Heart left ventricle (tissue), 16 donors: ENCODE data around the gene SGF29. TPM values are rescaled to one million over a fixed set of nuclear protein-coding genes. Genes with fewer than 3 reads are reported as not detected.

ENCODE experiments used
- ATAC-seq, 4 donors: fragments of 200-7000 bp; cut with Tn5 transposase; one replicate each; pipeline ENCODE4 v1.9.1; 2020 to 2022; ENCODE audit warnings: moderate library complexity in 4 of 4, mild to moderate bottlenecking in 3 of 4, moderate number of reproducible peaks in 1 of 4
- DNase-seq, 5 donors: peaks; one replicate each; pipeline ENCODE4 v3.0.0-alpha.2; 2020
- H3K27ac ChIP-seq, 12 donors: fragments of 200-600 bp; sonication (generic) in 4 of 12; one replicate each; pipeline versions ENCODE4 v1.5.0 to v1.8.0; 2016 to 2022; ENCODE audit warnings: mild to moderate bottlenecking in 2 of 12
- H3K27me3 ChIP-seq, 9 donors: fragments of 200-600 bp; sonication (generic) in 2 of 9; one replicate each; pipeline versions ENCODE4 v1.5.1 to v1.8.0; 2016 to 2022; ENCODE audit warnings: mild to moderate bottlenecking in 3 of 9
- H3K36me3 ChIP-seq, 9 donors: fragments of 200-600 bp; sonication (generic) in 2 of 9; one replicate each; pipeline versions ENCODE4 v1.5.0 to v1.8.0; 2018 to 2022; ENCODE audit warnings: mild to moderate bottlenecking in 2 of 9
- H3K4me1 ChIP-seq, 12 donors: fragments of 200-600 bp; sonication (generic) in 4 of 12; one replicate each; pipeline versions ENCODE4 v1.5.0 to v1.8.0; 2016 to 2022; ENCODE audit warnings: mild to moderate bottlenecking in 3 of 12
- H3K4me3 ChIP-seq, 12 donors: fragments of 200-600 bp; sonication (generic) in 4 of 12; one replicate each; pipeline versions ENCODE4 v1.5.0 to v1.8.0; 2017 to 2022; ENCODE audit warnings: mild to moderate bottlenecking in 9 of 12, moderate library complexity in 4 of 12
- H3K9me3 ChIP-seq, 12 donors: fragments of 200-600 bp; sonication (generic) in 4 of 12; one replicate each; pipeline versions ENCODE4 v1.5.0 to v1.8.0; 2016 to 2022; ENCODE audit warnings: mild to moderate bottlenecking in 1 of 12
- CTCF ChIP-seq, 12 donors: fragments of 200-600 bp; sonication (generic) in 4 of 12; IDR thresholded peaks; one replicate each; pipeline versions ENCODE4 v1.5.0 to v1.8.0; 2018 to 2022; ENCODE audit warnings: antibody characterized with exemption in 12 of 12, mild to moderate bottlenecking in 5 of 12
- POLR2A ChIP-seq, 2 donors: fragments of 450-650 bp; IDR thresholded peaks; one replicate each; pipeline ENCODE4 v1.6.1; 2017; ENCODE audit warnings: antibody characterized with exemption in 2 of 2, mild to moderate bottlenecking in 2 of 2, moderate library complexity in 2 of 2
- WGBS, 4 donors: extraction: QIAGEN DNeasy Blood & Tissue Kit in 2 of 4; methylation state at CpG; one replicate each; pipeline versions ENCODE4 v1.1.5 to v1.1.7; 2013 to 2018; 5-methylcytosine and 5-hydroxymethylcytosine counted together
- intact Hi-C, 10 donors: fragments of 100-400 bp; cut with DNase I; formaldehyde crosslinking; loops; one replicate each; pipeline versions ENCODE4 v1.11.1 to v1.14.2; 2022
- polyA plus RNA-seq, 2 donors: library from polyadenylated mRNA; stranded (reverse); fragments of 200-250 nt; gene quantifications; one replicate each; pipeline ENCODE4 v1.2.3, GENCODE V29; 2013
- total RNA-seq, 9 donors: library from RNA; depleted of rRNA in 2 of 9; stranded (reverse); fragments of >200 nt in 2 of 9; fragmentation: NEBNext Ultra II Directional in 3 of 9; extraction: Animal tissue kit (Norgen Biotek cat#: 25700) in 3 of 9; gene quantifications; one replicate each; pipeline versions ENCODE4 v1.1.0 to v1.2.4, GENCODE V29; 2016 to 2023
- donor health status: ischemic (EF 13 %, LVEDD 7.1; RV severe dilation, severe dysfunction).
- donor health status: healthy with polysubstance abuse.
- donor health status: DM: no; HTN: yes; CAD: no.
- donor health status: DM: no; HTN: no; CAD: no.
- donor health status: ischemic (EF 25% LVEDD 6.9; RV normal size, moderate dysfunction).
- donor health status: ischemic (EF 25% LVEDD 5.7; RV mildly dilated, moderate dysfunction).
- donor health status: healthy.
- donor health status: DM: yes; HTN: yes; CAD: no.
- donor health status: ischemic (EF 35%, LVEDD 5.7; RV mildly dilated, moderate dysfunction).
- donor health status: nonischemic (EF 11% LVEDD 7.7; RV severe dilation, severe dysfunction).
- donor health status: DM: yes; HTN: yes; CAD: no.
- donor health status: PGD.
- donor health status: ischemic (EF 29% LVEDD 5.4; RV normal size, mild dysfunction).
- donor health status: nonischemic (EF 23%, LVEDD 6.1; RV moderate dilation, normal function).

The SGF29 gene
- total and polyA plus RNA-seq, 11 donors, result 11.1 to 27.9 (median 15.6) TPM

GRCh38 chr16:28529124-28529523 is 24.6 kb upstream of the SGF29 start:
- Histone ChIP-seq H3K4me3 (no peak overlapping the region), H3K27me3 (no peaks in the 10 kb centered on the region), H3K9me3 (no peaks in the 10 kb centered on the region), H3K36me3 (no peaks in the 10 kb centered on the region), H3K27ac (no peak overlapping the region), H3K4me1 (peaks cover 0 to 34% (median 10%) of the 10 kb centered on the region in 12 donors)
- DNase-seq (no peak), ATAC-seq (no peak)
- TF ChIP-seq POLR2A (IDR thresholded peaks at IDR 0.05) (no peak), CTCF (IDR thresholded peaks at IDR 0.05) (no peak)
- intact Hi-C loops, result no loop called here

GRCh38 chr16:28531777-28532744 is 21.7 kb upstream of the SGF29 start:
- DNase-seq, result peak; percentile 62 to 90 (median 85)
- Histone ChIP-seq H3K4me1 (peaks cover 0 to 45% (median 13%) of the 10 kb centered on the region in 12 donors), H3K9me3 (no peaks in the 10 kb centered on the region), H3K27me3 (no peaks in the 10 kb centered on the region), H3K4me3 (no peak overlapping the region), H3K36me3 (peaks cover 0 to 13% (median 3%) of the 10 kb centered on the region in 9 donors), H3K27ac (peak overlapping the region in 11 of 12 donors; percentile 2 to 74 (median 47))
- 62 to 65% (median 64%) methylated on average over 9 of the region's 9 CpGs for WGBS, 4 donors
- intact Hi-C loops, result no loop called here
- peak; percentile 92 to 98 (median 97) for ATAC-seq
- TF ChIP-seq POLR2A (IDR thresholded peaks at IDR 0.05) (peak in 1 of 2 donors; percentile 45), CTCF (IDR thresholded peaks at IDR 0.05) (no peak)

DNA sequence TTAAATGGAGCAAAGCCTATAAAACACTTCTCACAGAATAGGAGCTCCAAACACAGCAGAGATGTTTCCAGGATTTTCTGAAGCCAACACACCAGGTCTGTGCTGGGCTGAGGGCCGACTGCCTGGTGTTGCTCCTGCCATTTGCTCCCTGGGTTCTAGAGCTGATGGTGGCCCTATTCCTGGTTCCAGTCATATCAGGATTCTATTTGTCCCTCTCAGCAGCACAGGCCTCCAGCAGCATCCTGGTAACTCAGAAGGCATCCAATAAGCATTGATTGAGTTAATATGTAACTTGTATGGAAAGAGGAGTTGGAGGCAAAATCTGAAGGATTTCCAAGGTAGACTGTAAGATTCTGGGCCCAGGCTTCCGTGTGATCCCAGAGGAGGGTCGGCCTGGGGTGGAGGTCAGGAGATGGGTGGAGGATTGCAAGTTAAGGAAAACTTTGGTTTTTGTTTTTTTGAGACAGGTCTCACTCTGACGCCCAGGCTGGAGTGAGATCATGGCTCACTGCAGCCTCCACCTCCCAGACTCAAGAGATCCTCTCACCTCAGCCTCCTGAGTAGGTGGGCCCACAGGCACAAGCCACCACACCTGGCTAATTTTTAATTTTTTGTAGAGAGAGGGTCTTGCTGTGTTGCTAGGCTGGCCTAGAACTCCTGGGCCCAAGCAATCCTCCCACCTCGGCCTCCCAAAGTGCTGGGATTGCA is 20.6 kb upstream of the SGF29 start:
- intact Hi-C loops, result no loop called here
- H3K27ac ChIP-seq, result peak overlapping the region in 8 of 12 donors; percentile 25 to 74 (median 60)
- ATAC-seq, result no peak
- no peak overlapping the region for H3K4me3 ChIP-seq
- TF ChIP-seq POLR2A (IDR thresholded peaks at IDR 0.05) (no peak), CTCF (IDR thresholded peaks at IDR 0.05) (no peak)
- peaks cover 0 to 46% (median 20%) of the 10 kb centered on the region in 12 donors for H3K4me1 ChIP-seq
- WGBS, 4 donors, result 89 to 93% (median 90%) methylated on average over 5 of the region's 5 CpGs
- no peak for DNase-seq
- H3K27me3 ChIP-seq, result no peaks in the 10 kb centered on the region
- peaks cover 0 to 21% (median 3%) of the 10 kb centered on the region in 9 donors for H3K36me3 ChIP-seq
- H3K9me3 ChIP-seq, result no peaks in the 10 kb centered on the region
